Measurements from ENCODE around the gene TSPAN14.

DNA sequence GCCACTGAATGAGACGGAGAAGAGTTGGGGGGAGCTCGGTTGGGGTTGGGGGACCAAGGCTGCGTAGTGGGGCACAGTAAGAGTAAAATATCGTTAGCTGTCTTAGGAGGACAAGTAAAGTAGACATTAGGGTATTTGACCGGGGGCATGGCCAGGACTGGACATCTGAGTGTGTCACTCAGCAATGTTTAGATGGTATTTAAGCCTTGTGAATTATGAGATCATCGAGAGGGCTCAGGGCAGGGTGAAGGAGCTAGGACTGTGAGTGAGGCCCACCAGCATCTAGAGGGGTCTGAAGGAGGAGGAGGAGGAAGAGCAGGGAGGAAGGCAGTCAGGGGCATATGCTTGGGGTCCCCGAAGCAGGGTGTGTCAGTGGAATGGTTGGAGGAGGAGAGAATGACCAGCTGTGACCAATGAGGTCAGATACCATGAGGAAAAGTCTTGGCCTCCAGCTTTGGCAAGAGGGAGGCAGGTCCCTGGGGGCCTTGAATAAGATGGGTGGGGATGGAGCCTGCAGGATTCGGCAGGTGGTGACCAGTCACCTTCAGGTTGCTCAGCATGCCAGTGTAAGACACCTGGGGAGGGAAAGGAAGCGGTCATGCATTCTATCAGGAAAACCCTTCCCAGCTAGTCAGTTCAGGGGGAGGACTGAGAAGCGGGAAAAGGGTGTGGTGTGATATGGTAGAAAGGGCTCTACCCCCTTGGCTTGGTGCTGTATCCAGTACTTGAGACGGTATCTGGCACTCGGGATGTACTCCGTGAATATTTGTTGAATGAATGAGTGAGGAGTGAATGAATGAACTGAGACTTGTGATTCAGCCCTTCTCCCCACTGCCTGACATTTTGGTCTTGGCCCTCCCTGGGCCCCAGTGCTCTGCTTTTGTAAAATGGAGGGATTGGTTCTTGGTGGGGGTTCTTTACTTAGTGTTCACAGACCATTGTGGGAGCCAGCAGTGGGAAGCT, 48.8 kb downstream of the TSPAN14 start:
- no peak for TF ChIP-seq EZH2phosphoT487 (IDR thresholded peaks at IDR 0.05; ENCODE audit: borderline replicate concordance, low read depth, low read length)
- TF ChIP-seq, protein P1, sequence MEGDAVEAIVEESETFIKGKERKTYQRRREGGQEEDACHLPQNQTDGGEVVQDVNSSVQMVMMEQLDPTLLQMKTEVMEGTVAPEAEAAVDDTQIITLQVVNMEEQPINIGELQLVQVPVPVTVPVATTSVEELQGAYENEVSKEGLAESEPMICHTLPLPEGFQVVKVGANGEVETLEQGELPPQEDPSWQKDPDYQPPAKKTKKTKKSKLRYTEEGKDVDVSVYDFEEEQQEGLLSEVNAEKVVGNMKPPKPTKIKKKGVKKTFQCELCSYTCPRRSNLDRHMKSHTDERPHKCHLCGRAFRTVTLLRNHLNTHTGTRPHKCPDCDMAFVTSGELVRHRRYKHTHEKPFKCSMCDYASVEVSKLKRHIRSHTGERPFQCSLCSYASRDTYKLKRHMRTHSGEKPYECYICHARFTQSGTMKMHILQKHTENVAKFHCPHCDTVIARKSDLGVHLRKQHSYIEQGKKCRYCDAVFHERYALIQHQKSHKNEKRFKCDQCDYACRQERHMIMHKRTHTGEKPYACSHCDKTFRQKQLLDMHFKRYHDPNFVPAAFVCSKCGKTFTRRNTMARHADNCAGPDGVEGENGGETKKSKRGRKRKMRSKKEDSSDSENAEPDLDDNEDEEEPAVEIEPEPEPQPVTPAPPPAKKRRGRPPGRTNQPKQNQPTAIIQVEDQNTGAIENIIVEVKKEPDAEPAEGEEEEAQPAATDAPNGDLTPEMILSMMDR (conservative IDR thresholded peaks at IDR 0.05; ENCODE audit: low read length), result no peak
